ENCODE data around the gene ADD1.

ADD1 gene

GRCh38 chr4:2927696-2928075, 84.0 kb downstream of the ADD1 start:
- TF ChIP-seq CTCF (IDR thresholded peaks at IDR 0.05; ENCODE audit: insufficient read depth, low read depth, low read length, missing control alignments) = no peak
- H3K4me3 ChIP-seq (ENCODE audit: low read depth, low read length) = no peak overlapping the region
- no peak for DNase-seq (ENCODE audit: low read depth)

DNA sequence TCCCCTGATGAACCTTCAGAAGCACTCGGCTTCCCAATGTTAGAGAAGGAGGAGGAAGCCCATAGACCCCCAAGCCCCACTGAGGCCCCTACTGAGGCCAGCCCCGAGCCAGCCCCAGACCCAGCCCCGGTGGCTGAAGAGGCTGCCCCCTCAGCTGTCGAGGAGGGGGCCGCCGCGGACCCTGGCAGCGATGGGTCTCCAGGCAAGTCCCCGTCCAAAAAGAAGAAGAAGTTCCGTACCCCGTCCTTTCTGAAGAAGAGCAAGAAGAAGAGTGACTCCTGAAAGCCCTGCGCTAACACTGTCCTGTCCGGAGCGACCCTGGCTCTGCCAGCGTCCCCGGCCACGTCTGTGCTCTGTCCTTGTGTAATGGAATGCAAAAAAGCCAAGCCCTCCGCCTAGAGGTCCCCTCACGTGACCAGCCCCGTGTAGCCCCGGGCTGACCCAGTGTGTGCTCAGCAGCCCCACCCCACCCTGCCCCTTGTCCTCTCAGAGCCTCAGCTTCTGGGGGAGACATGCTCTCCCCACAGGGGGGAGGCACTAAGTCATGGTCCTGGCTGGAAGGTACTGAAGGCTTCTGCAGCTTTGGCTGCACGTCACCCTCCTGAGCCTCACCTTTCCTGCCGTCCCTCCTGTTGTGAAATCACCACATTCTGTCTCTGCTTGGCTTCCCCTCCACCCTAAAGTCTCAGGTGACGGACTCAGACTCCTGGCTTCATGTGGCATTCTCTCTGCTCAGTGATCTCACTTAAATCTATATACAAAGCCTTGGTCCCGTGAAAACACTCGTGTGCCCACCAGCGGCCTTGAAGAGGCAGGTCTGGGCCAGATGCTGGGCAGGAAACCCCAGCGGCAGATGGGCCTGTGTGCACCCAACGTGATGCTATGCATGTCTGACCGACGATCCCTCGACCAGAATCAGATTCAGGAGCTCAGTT, 84.9 kb downstream of the ADD1 start:
- DNase-seq (ENCODE audit: low read depth) = no peak
- no peak overlapping the region for H3K4me3 ChIP-seq (ENCODE audit: low read depth, low read length)
- no peak for TF ChIP-seq CTCF (IDR thresholded peaks at IDR 0.05; ENCODE audit: insufficient read depth, low read depth, low read length, missing control alignments)

GRCh38 chr4:2929469-2929868, 85.8 kb downstream of the ADD1 start:
- H3K4me3 ChIP-seq (ENCODE audit: low read depth, low read length) = no peak overlapping the region
- DNase-seq (ENCODE audit: low read depth) = no peak
- TF ChIP-seq CTCF (IDR thresholded peaks at IDR 0.05; ENCODE audit: insufficient read depth, low read depth, low read length, missing control alignments) = no peak

DNA sequence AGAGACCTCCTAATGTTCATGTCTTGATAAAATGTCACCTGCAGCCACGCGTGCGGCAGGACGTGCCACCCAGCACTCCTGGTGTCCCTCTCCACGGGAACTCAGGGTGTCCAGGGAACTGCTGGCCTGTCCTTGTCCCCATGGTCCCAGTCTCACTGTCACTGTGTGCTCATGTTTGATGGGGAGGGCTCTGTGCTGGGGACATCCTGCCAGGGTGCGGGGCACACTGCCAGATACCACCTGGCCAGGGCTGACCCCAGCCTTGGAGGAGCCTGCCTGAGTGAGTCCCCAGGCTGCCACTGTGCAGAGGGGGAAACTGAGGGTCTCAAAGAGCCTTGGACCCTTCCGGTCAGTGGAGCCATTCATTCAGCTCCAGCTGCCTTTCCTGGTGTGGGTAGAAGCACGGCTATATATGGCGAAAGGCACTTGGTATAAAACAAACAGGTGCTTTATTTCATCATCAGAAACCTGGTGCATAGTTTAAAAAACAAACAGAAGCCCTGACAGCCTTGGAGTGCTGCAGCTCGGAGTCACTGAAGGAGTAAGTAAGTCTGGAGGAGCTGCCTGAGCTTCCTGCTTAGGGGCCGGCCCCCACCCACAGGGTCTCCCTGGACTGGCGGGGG, 86.6 kb downstream of the ADD1 start:
- H3K4me3 ChIP-seq (ENCODE audit: low read depth, low read length) = no peak overlapping the region
- no peak for DNase-seq (ENCODE audit: low read depth)
- TF ChIP-seq CTCF (IDR thresholded peaks at IDR 0.05; ENCODE audit: insufficient read depth, low read depth, low read length, missing control alignments) = no peak

DNA sequence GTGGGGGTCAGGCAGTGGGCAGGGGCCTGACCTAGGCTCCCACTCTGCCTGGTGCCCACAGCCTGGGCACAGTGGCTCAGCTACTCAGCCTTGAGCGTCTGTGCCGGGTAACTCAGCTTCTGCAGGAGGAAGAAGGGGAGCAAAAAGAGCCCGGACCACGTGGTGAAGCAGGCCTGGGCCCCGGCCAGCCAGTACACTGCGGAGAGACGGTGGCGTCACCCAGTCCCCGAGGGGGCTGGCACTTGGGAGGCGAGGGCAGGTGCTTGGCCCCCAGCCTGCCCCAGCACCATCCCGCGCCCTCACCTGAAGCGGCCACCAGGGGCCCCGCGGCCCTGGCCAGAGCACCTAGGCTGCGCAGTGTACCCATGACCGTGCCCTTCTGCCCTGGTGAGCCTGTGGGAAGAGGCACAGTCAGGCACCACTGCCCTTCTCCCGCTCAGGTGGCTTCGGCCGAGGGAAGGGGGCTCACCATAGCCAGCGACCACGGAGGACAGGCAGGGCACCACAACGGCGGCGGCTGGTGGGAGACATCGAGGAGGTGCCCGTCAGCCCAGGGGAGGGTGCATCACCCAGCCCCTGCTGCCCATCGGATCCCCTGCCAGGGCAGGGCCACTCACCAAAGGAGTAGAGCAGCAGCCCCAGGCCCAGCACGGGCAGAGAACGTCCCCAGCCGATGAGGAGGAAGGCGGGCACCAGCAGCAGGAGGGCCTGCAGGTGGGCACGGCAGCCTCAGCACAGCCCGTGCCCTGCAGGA, 87.3 kb downstream of the ADD1 start:
- peak overlapping the region; percentile 71 for H3K4me3 ChIP-seq (ENCODE audit: low read depth, low read length)
- peak; percentile 25 for TF ChIP-seq CTCF (IDR thresholded peaks at IDR 0.05; ENCODE audit: insufficient read depth, low read depth, low read length, missing control alignments)
- no peak for DNase-seq (ENCODE audit: low read depth)

DNA sequence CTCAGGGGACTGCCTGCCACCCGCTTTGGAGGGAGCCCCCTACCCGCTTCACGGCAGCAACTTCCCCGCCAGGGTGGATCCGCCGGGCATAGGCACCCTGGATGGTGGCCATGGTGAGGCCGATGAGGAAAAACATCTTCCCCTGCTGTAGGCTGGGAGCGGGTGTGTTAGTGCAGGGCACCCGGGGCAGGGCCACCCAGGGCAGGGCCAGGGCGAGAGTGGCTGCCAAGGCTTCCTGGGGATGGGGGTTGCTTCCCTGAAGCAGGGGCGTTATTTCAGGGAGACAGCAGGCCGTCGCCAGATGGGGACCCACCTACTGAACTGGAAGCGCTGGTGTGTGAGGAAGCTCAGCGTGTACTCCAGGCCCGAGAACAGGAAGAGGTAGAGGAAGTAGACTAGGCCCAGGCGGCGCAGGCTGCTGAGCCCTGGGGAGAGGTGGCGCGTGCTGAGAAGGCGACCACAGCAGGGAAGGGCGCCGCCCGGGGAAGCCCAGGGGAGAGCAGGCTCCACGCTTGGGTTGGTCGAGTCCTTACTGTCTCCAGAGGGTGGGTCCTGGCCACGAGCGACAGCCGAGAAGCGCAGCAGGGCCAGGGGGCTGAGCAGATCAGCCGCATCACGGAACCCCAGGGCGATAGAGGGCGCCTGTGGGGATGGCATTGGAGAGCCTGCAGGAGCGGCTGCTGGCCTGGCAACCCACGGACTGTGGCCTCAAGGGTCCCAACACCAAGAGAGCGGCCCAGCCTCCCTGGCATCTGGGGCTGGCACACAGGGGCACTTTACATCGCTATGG, 88.1 kb downstream of the ADD1 start:
- DNase-seq (ENCODE audit: low read depth) = peak; percentile 89
- peak; percentile 51 for TF ChIP-seq CTCF (IDR thresholded peaks at IDR 0.05; ENCODE audit: insufficient read depth, low read depth, low read length, missing control alignments)
- H3K4me3 ChIP-seq (ENCODE audit: low read depth, low read length) = peak overlapping the region; percentile 71

Measured in GM12865 (cell line).